Kidney epithelial cell (primary cell): ENCODE data around the gene SETD3. TPM values are rescaled to one million over a fixed set of nuclear protein-coding genes. Genes with fewer than 3 reads are reported as not detected.

Experiments
- DNase-seq: peaks from one replicate; pipeline ENCODE4 v3.0.0-alpha.2; 2010; ENCODE audit warnings: low read depth
- H3K27me3 ChIP-seq: 2 replicates; pipeline ENCODE4 v1.6.0; 2011; ENCODE audit warnings: low read length; ENCODE audit not compliant: control insufficient read depth, insufficient read depth
- H3K36me3 ChIP-seq: 2 replicates; pipeline ENCODE4 v1.5.1; 2011; ENCODE audit warnings: low read length; ENCODE audit not compliant: control insufficient read depth, insufficient read depth
- H3K4me3 ChIP-seq: 2 replicates; pipeline ENCODE4 v1.5.1; 2011; ENCODE audit warnings: low read depth, mild to moderate bottlenecking, control low read depth, low read length
- total RNA-seq: library from RNA; depleted of rRNA; stranded (reverse); fragments of >200 nt; gene quantifications from 2 replicates; pipeline ENCODE4 v1.2.3, GENCODE V29; 2015
- TF ChIP-seq, protein P1 (sequence below): IDR thresholded peaks from 2 replicates; pipeline ENCODE4 v1.5.1; 2011; ENCODE audit warnings: mild to moderate bottlenecking, moderate library complexity, low read length, control low read depth, inconsistent platforms; ENCODE audit not compliant: insufficient read depth, poor library complexity, severe bottlenecking

SETD3 gene
- total RNA-seq, 1 donor from 2014 or later, result 54.7 TPM

DNA sequence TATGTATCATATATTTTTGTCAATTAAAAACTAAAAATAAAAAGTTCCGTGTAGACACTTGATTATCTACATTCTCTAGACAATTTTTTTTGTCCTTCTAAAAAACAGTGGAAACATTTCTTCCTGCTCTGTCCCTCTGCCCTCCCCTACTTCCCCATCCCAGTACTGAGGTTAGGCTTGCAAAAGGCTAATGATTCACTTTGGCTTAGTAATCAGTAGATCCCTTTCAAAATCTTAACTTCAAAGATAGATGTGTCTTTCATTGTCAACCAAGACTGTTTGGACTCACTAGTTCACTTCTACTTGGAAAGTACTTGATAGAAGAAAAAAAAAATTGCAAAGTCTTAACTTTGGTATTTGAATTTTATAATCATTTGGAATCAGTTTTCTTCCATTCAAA lies 3.8 kb downstream of the SETD3 start:
- no peak for DNase-seq

GRCh38 chr14:99475660-99476059 lies 5.0 kb downstream of the SETD3 start:
- no peak for DNase-seq
- Histone ChIP-seq H3K36me3 (no peaks in the 10 kb centered on the region), H3K4me3 (no peak overlapping the region), H3K27me3 (no peaks in the 10 kb centered on the region)
- TF ChIP-seq, protein P1, sequence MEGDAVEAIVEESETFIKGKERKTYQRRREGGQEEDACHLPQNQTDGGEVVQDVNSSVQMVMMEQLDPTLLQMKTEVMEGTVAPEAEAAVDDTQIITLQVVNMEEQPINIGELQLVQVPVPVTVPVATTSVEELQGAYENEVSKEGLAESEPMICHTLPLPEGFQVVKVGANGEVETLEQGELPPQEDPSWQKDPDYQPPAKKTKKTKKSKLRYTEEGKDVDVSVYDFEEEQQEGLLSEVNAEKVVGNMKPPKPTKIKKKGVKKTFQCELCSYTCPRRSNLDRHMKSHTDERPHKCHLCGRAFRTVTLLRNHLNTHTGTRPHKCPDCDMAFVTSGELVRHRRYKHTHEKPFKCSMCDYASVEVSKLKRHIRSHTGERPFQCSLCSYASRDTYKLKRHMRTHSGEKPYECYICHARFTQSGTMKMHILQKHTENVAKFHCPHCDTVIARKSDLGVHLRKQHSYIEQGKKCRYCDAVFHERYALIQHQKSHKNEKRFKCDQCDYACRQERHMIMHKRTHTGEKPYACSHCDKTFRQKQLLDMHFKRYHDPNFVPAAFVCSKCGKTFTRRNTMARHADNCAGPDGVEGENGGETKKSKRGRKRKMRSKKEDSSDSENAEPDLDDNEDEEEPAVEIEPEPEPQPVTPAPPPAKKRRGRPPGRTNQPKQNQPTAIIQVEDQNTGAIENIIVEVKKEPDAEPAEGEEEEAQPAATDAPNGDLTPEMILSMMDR, result no peak

More for the DNA sequence above, 3.8 kb downstream of the SETD3 start:
- no peaks in the 10 kb centered on the region for H3K36me3 ChIP-seq
- H3K27me3 ChIP-seq, result no peaks in the 10 kb centered on the region
- TF ChIP-seq, protein P1, result no peak
- no peak overlapping the region for H3K4me3 ChIP-seq

DNA sequence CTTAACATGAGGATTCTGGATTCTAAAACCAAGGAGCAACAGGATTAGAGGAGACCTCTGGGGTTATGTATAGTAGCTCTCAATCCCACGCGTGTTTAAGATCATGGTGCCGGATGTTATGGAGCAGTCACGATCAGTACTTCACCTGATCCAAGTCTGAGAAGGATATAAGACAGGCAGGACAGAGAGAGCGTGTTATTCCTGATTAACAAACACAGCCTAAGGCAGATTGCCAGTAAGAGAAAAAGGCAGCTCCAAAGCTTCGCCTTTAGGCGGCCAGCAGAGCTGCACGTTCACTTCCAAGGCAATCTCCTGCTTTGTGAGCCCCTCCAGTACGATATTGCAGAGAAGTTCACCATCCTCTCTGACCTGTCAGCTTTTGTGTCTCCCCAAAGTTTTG lies 5.5 kb downstream of the SETD3 start:
- Histone ChIP-seq H3K4me3 (no peak overlapping the region), H3K27me3 (no peaks in the 10 kb centered on the region), H3K36me3 (no peaks in the 10 kb centered on the region)
- TF ChIP-seq, protein P1, result no peak
- DNase-seq, result no peak

GRCh38 chr14:99473458-99473857 lies 7.2 kb downstream of the SETD3 start:
- no peak for DNase-seq
- TF ChIP-seq, protein P1, result no peak
- Histone ChIP-seq H3K27me3 (no peaks in the 10 kb centered on the region), H3K4me3 (no peak overlapping the region), H3K36me3 (no peaks in the 10 kb centered on the region)

DNA sequence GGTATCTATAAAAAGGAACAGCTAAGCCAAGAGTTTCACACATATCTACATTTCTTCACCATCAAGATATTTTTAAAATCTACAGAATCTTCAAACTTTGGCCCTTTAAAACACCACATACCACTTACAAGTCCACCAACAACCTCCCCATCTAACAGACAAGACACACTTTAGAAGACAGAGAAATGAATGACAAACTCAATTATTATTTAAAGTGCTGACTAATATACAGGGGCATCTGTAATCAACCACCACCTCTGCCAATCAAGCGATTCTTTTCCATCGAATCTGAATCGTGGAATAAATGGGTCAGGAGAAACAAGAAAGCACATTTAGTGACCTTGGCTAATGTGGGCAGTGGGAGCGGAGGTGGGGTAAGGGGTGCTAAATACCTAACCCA lies 7.7 kb downstream of the SETD3 start:
- Histone ChIP-seq H3K36me3 (no peaks in the 10 kb centered on the region), H3K27me3 (no peaks in the 10 kb centered on the region), H3K4me3 (no peak overlapping the region)
- no peak for DNase-seq
- TF ChIP-seq, protein P1, result no peak

GRCh38 chr14:99471731-99472130 lies 8.9 kb downstream of the SETD3 start:
- TF ChIP-seq, protein P1, result no peak
- Histone ChIP-seq H3K4me3 (no peak overlapping the region), H3K27me3 (no peaks in the 10 kb centered on the region), H3K36me3 (no peaks in the 10 kb centered on the region)
- no peak for DNase-seq
